ENCODE results near the gene C1orf21.

C1orf21 gene

DNA sequence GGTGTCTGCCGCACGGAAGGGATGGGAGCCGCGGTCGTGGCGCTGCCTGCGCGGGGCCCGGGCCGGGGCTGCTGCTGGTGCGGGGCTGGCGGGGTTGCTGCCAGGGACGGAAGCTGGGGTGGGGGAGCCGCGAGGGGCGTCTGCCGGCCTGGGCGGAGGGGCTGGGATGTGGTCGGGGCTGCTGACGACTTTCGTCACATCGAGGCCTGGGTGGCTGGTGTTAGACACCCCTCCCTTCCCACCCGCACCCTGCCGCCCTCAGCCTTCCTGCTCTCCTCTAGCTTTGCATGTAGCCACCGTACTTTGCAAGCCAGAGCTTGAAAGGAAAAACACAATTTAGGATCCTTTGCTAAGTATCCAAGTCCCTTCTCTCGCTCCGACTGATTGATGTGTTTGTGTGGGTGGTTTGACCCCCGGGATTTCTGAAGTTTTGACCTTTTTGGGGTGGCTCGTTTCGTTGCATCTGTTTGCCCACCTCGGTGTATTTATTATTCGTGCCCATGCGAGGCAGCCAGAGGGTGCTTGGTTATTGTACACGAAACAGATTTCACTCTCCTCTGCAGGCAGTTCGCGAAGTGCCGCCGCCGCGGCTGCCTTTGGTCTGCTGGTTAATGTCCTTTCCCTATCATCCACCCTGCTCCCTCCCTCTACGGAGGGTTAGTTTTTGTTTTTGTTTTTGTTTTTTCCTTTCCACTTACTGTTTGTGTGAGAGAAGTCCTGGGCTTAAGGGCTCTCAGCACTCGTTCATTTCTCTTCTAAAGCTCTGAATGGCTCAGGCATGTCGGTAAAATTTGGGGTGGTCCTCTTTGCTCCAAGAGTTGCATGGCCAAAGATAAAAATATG lies 868 bp downstream of the C1orf21 start:
- peak; percentile 91 to 96 for DNase-seq

- DNase-seq = peak; percentile 72 to 81
Measured at GRCh38 chr1:184388319-184388889, 1.6 kb downstream of the C1orf21 start.

DNA sequence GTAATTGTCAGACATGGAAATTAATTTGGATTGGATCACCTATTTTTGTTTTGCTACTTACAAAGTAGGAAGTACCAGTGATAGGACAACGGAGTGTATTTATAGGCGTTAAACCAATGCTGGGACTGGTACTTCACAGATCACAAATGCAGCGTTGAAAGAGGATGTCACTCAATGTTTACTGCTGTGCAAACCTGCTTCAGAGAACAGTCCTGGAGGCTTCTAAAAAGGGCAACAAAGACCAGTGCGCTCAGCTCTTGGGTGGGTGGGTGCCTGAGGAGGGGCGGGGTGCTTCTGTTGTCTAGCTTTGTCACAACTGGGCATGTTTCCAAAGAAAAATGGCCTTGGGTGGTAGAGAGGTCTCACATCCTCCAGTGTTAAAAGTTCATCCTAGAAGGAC lies 2.1 kb downstream of the C1orf21 start:
- peak in 1 of 2 experiments; percentile 36 for DNase-seq

GRCh38 chr1:184389446-184389845 lies 2.6 kb downstream of the C1orf21 start:
- no peak for DNase-seq

DNA sequence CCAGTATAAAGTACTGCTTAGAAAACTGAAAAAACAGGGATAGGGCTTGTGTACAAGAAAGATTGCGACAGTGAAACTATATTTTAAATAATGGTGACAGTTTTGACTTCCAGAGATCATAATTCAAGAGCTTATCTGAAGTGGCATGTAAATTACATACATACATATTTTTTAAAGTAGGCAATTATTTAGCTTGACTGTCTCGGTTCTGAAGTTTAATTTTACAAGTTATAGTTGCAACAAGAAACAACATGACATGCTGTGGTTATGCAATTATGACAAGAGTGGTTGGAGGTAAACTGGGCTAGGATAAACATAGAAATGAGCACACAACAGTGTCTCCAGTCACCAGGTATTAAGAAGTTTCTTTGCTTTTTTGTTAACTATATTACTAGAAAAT lies 4.1 kb downstream of the C1orf21 start:
- no peak for DNase-seq

DNA sequence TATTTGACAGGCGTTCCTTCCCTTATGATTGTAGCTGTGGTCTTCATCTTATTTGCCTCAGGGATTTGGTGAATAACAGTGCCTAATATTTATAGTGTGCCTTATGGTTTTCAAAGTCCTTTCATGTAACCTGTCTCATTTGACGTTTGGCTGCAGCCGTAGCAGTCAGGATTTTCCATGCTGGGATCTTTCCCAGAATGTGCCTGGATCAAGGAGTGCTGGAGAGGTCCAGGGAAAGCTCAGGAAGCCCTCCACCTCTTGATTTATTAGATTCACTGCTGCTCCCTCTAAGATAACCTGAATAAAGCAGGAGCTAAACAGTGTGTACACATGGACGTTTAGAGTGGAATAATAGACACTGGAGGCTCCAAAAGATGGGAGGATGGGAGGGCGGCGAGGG lies 5.2 kb downstream of the C1orf21 start:
- no peak for DNase-seq

- DNase-seq = no peak
Measured at GRCh38 chr1:184392779-184393522, 6.1 kb downstream of the C1orf21 start.

DNA sequence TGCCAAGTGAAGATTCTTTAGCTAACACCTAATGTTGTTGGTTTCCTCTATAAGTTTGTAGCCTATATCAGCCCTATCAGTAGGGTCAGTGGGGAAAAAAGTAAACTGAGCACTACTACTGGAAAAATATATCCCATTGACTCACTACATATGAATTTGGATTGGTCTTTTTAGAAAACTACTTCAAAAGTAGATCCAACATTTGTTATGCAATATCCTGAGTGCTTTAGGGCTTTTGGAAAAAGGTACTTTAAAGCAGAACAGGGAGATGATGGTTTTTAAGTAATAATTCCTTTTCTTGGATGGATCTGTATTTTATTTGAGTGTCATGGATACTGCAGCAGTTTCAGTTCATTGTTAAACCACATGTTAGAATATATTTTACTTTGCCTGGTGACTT lies 7.1 kb downstream of the C1orf21 start:
- DNase-seq = no peak

DNA sequence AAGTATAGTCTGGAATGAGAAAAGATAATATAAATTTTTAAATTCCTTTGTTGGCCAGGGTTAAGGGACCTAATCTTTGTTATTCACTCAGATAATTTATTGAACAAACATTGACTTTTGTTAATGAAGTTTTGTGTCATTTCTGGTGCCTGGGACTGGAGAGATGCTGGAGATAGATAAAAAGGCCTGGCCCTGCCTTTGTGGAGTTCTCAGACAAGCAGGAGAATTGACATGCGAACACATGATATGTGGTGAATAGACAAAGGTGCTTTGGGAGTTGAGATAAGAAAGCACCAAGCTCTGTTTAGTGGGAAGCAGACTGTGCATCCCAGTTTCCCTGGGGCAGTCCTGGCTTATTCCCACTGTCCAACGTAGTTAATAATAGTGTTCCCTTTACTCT lies 8.5 kb downstream of the C1orf21 start:
- DNase-seq = no peak

- no peak for DNase-seq
Measured at GRCh38 chr1:184395937-184396480, 9.2 kb downstream of the C1orf21 start.

- DNase-seq = no peak
Measured at GRCh38 chr1:184399192-184399847, 12.5 kb downstream of the C1orf21 start.

DNA sequence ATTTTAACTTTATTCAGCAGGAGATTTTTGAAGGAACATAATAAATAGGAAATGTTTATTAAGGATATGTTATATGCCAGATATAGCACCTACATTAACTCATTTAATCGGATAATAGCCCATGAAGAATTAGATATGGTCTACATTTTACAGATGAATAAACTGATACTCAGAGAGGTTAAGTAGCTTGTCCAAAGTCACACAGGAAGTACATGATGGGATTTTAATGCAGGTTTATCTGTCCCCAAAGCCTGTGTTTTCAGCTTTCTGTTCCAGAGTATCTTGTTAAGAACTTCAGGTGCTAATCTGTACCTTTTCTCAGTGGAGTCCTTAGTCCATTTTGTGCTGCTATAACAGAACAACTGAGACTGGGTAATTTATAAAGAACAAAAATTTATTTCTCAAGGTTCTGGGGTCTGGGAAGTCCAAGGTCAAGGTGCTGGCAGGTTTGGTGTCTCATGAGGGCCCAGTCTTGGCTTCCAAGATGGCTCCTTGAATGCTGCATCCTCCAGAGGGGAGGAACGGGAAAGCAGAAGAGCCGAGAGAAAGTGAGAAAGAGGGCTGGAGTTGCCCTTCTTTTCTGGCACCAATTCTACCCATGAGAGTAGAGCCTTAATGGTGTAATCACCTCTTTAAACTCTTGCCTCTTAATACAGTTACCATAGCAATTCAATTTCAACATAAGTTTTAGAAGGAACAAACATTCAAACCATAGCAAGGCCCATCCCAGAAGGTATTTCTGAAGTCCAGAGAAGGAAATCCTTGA lies 17.3 kb downstream of the C1orf21 start:
- no peak for DNase-seq

DNA sequence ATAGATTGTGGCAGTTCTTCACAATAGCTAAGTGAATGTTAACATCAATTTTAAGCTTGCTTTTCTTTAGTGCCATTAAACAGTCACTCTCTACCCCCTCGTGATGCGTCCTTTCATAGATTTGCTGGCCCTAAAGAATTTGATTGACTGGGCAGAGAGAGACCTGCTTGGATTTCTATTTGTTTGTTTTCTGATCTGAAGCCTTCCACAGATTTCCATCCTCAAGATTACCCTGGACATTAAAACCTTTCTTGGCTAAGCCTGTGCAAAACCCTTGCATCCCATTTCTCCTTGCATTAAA lies 17.8 kb downstream of the C1orf21 start:
- DNase-seq = no peak

GRCh38 chr1:184405094-184405800 lies 18.4 kb downstream of the C1orf21 start:
- DNase-seq = peak; percentile 67 to 82

- peak; percentile 67 for DNase-seq
Measured at GRCh38 chr1:184405801-184406142, 18.9 kb downstream of the C1orf21 start.

DNA sequence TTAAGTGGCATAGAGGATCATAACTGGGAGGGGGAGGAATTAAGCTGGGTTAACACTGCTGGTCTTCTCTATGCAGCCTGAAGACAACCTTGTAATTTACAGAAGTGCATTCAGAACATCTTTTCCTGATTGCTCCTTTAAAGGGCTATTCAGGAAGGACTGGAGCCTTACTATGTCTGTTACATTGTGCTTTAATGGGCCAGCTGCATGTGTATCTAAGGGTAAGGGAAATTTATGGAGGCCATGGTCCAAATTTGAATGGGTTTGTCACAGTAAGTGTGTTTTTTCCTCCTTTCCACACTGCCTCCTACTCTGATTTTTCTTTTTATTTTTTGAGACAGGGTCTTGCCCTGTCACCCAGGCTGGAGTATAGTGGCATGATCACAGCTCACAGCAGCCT lies 19.6 kb downstream of the C1orf21 start:
- no peak for DNase-seq

GRCh38 chr1:184407816-184408510 lies 21.1 kb downstream of the C1orf21 start:
- DNase-seq = peak in 1 of 2 experiments; percentile 56

- DNase-seq = peak; percentile 72 to 88
Measured at GRCh38 chr1:184408580-184408979, 21.8 kb downstream of the C1orf21 start.

DNA sequence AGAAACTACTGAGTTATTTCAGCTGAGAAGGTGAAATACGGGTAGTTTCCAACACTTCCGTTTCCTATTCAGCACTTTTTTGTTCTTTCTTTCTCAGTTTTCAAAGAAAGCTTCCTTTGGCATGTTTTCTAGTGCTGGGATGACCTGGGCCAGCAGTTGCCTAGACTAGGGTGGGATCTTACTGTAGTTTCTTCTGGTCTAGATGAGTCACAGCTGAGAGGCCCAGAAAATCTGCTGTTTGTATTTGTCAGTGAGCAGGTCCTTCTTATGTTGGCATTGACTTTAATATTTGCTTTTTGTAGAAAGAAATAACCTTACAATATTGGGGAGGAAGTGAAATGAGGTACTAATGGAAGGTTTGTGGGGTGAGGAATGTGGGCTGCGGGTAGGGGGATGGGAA lies 22.2 kb downstream of the C1orf21 start:
- peak in 1 of 2 experiments; percentile 33 for DNase-seq

GRCh38 chr1:184412472-184412871 lies 25.6 kb downstream of the C1orf21 start:
- DNase-seq = no peak

DNA sequence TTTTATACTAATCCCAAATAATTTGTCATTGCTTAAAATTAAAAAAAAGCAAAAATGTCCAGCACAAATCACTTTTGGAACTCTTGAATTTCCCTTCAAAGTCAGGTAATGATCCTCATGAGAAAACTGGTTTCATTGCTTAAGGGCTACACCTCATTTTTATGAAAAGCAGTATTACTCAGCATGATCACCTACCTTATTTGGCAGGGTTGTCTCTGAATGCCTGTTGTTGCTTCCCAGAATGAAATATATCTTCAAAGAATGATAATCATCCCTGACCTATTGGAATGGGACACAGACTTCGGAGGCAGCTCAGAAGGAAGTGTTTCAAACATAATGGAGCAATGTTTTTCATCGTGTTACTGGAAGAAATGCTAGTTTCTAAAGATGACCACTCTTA lies 29.7 kb downstream of the C1orf21 start:
- no peak for DNase-seq
